ENCODE data around the gene KIAA1210.
"Not testable (repeated sequence)": the region's sequence is repeated elsewhere in the genome, so short reads cannot be mapped to it uniquely, and the experiment has no call there.

Gene KIAA1210

GRCh38 chrX:119036107-119037029, 91.2 kb downstream of the KIAA1210 start:
- DNase-seq (ENCODE audit: low read depth in 2 of 2) = no peak

- no peak for DNase-seq (ENCODE audit: low read depth in 2 of 2)
Measured at GRCh38 chrX:119030990-119031389, 96.6 kb downstream of the KIAA1210 start.

GRCh38 chrX:119029656-119030055, 98.0 kb downstream of the KIAA1210 start:
- not testable (repeated sequence) for DNase-seq (ENCODE audit: low read depth in 2 of 2)

GRCh38 chrX:119028733-119029330, 98.8 kb downstream of the KIAA1210 start:
- no peak for DNase-seq (ENCODE audit: low read depth in 2 of 2)

All from stimulated activated CD8-positive, alpha-beta memory T cell treated with anti-CD3 and anti-CD28 coated beads, Interleukin-2, amount 100 ng/mL, for 48 hours (primary cell).